ENCODE measurements around the gene FBXL19. TPM values are rescaled to one million over a fixed set of nuclear protein-coding genes. Genes with fewer than 3 reads are reported as not detected.
A peak's percentile ranks its signal among the peaks of the same experiment; 100 is the strongest.

FBXL19 gene
- total and polyA plus RNA-seq, 2 of the 8 experiments (the other 6 are each of a cell fraction or from before 2014, with no cell fraction given), result 47.2 to 72.2 TPM

- TF ChIP-seq RBBP5 (IDR thresholded peaks at IDR 0.05; ENCODE audit: borderline replicate concordance, low read depth, low read length), result peak; percentile 78; the same call in 1 of the 2 replicates
- TF ChIP-seq TAF7 (optimal IDR thresholded peaks at IDR 0.05; ENCODE audit: borderline replicate concordance, low read depth, low read length), result no peak
- TF ChIP-seq BRCA1 (IDR thresholded peaks at IDR 0.05; ENCODE audit: low read depth, low read length), result no peak
- 0 out of 2 replicates have a peak, but pooled peaks have one; percentile 47 for TF ChIP-seq CHD1 (IDR thresholded peaks at IDR 0.05; ENCODE audit: low read depth, low read length)
- TF ChIP-seq ASH2L (IDR thresholded peaks at IDR 0.05; ENCODE audit: low read length), result peak; percentile 34
- peak; percentile 87 for TF ChIP-seq BACH1 (IDR thresholded peaks at IDR 0.05; ENCODE audit: low read length)
- peak; percentile 50 for TF ChIP-seq TBP (IDR thresholded peaks at IDR 0.05; ENCODE audit: low read depth, low read length)
- peak; percentile 94 to 97 for TF ChIP-seq RAD21 (IDR thresholded peaks at IDR 0.05 in 1 of 2, conservative IDR thresholded peaks at IDR 0.05 in 1 of 2; ENCODE audit: low read depth in 2 of 2, low read length in 2 of 2)
- 0 out of 2 replicates have a peak, but pooled peaks have one; percentile 32 for TF ChIP-seq MAX (IDR thresholded peaks at IDR 0.05)
- 0 out of 2 replicates have a peak, but pooled peaks have one; percentile 42 for TF ChIP-seq CHD2 (IDR thresholded peaks at IDR 0.05; ENCODE audit: low read length)
- TF ChIP-seq JUND (IDR thresholded peaks at IDR 0.05; ENCODE audit: low read length), result no peak
- TF ChIP-seq EGR1 (IDR thresholded peaks at IDR 0.05; ENCODE audit: borderline replicate concordance, low read depth, low read length), result no peak
- no peak for TF ChIP-seq ATF3 (IDR thresholded peaks at IDR 0.05; ENCODE audit: insufficient read depth, low read depth, low read length)
- TF ChIP-seq CTCF (IDR thresholded peaks at IDR 0.05; ENCODE audit: control extremely low read depth in 1 of 3, insufficient read depth in 1 of 3, low read depth in 1 of 3, low read length in 3 of 3), result peak; percentile 85 to 95 (median 95)
- TF ChIP-seq CBX5 (IDR thresholded peaks at IDR 0.05; ENCODE audit: low read depth, low read length), result no peak
- 0 out of 2 replicates have a peak, but pooled peaks have one; percentile 37 for TF ChIP-seq TCF12 (IDR thresholded peaks at IDR 0.05; ENCODE audit: low read depth, low read length)
- TF ChIP-seq GABPA (IDR thresholded peaks at IDR 0.05; ENCODE audit: borderline replicate concordance, insufficient read depth, low read length), result no peak
- peak; percentile 27 to 63 for TF ChIP-seq POLR2A (IDR thresholded peaks at IDR 0.05; ENCODE audit: control extremely low read depth in 1 of 2, low read depth in 2 of 2, low read length in 2 of 2)
- TF ChIP-seq KDM4A (IDR thresholded peaks at IDR 0.05; ENCODE audit: low read depth, low read length, severe bottlenecking), result peak; percentile 46
- peak; percentile 28; the same call in 1 of the 2 replicates for TF ChIP-seq POLR2AphosphoS5 (IDR thresholded peaks at IDR 0.05; ENCODE audit: low read depth, low read length)
- no peak for TF ChIP-seq ZNF274 (IDR thresholded peaks at IDR 0.05; ENCODE audit: borderline replicate concordance, extremely low read depth, low read length)
- TF ChIP-seq SP1 (IDR thresholded peaks at IDR 0.05; ENCODE audit: low read depth, low read length), result no peak
Observed at GRCh38 chr16:30921748-30922419, 1.5 kb upstream of the FBXL19 start (continued).
